H1 (cell line): ENCODE data around the gene PSMD5. TPM values are rescaled to one million over a fixed set of nuclear protein-coding genes. Genes with fewer than 3 reads are reported as not detected.

Source experiments
- PHF8 ChIP-seq: fragments of 200-600 bp; sonication (generic); conservative IDR thresholded peaks from 2 replicates; pipeline ENCODE4 v1.7.1; 2012; ENCODE audit warnings: low read depth, mild to moderate bottlenecking, inconsistent platforms, low read length, moderate library complexity
- RAD21 ChIP-seq, 2 experiments: IDR thresholded peaks in 1 of 2; conservative IDR thresholded peaks in 1 of 2; 2 replicates each; pipeline ENCODE4 v1.6.1; 2011; ENCODE audit warnings: low read depth in 2 of 2, low read length in 2 of 2, improper control_type of control experiment in 1 of 2, inconsistent platforms in 1 of 2, mild to moderate bottlenecking in 1 of 2, moderate library complexity in 1 of 2
- RNF2 ChIP-seq: fragments of 200-900, 300-1000 bp; sonication (generic); IDR thresholded peaks from 2 replicates; pipeline ENCODE4 v1.7.1; 2016; ENCODE audit warnings: borderline replicate concordance, low read depth, mild to moderate bottlenecking, antibody characterized with exemption, low read length; ENCODE audit not compliant: poor library complexity, severe bottlenecking; ENCODE audit errors: missing control alignments
- polyA plus RNA-seq, 7 experiments: library from polyadenylated mRNA; depleted of rRNA in 3 of 7; stranded (reverse) in 5 of 7; unstranded in 2 of 7; fragments of >200 nt in 5 of 7; fragments of 200-250 nt in 2 of 7; gene quantifications; 1 replicate in 5 of 7; 2 replicates in 1 of 7; 4 replicates in 1 of 7; pipeline versions ENCODE4 v1.2.1 to v1.2.3, GENCODE V29; 2011 to 2013; ENCODE audit warnings: missing spikeins in 2 of 7, mixed read lengths in 2 of 7
- total RNA-seq: library from RNA; stranded (reverse); fragmentation: NEBNext Ultra II Directional; extraction: Animal tissue kit (Norgen Biotek cat#: 25700); gene quantifications from 2 replicates; pipeline ENCODE4 v1.2.1, GENCODE V29; 2021

PSMD5 gene
- total and polyA plus RNA-seq, 2 of the 8 experiments (the other 6 are each of a cell fraction or from before 2014, with no cell fraction given), result 19.2 to 30.5 TPM

GRCh38 chr9:120866651-120867050 is 23.9 kb upstream of the PSMD5 start (continued):
- TF ChIP-seq PHF8 (no peak), RAD21 (IDR thresholded peaks at IDR 0.05 in 1 of 2, conservative IDR thresholded peaks at IDR 0.05 in 1 of 2; ENCODE audit: low read depth in 2 of 2, low read length in 2 of 2) (no peak), RNF2 (no peak)
